HUES64 (cell line): ENCODE results near the gene ACP7.
"Not testable (repeated sequence)": the region's sequence is repeated elsewhere in the genome, so short reads cannot be mapped to it uniquely, and the experiment has no call there.

ENCODE experiments used
- H3K27ac ChIP-seq: 2 replicates; pipeline ENCODE4 v1.7.0; 2013; ENCODE audit warnings: low read depth, low read length, inconsistent platforms
- H3K27me3 ChIP-seq: 2 replicates; pipeline ENCODE4 v1.6.1; 2013; ENCODE audit warnings: mild to moderate bottlenecking, low read length; ENCODE audit not compliant: insufficient read depth
- H3K36me3 ChIP-seq: 2 replicates; pipeline ENCODE4 v1.6.1; 2013; ENCODE audit warnings: mild to moderate bottlenecking, low read length; ENCODE audit not compliant: insufficient read depth
- H3K4me1 ChIP-seq: 2 replicates; pipeline ENCODE4 v1.6.1; 2013; ENCODE audit warnings: mild to moderate bottlenecking, low read length, moderate library complexity; ENCODE audit not compliant: insufficient read depth
- H3K4me3 ChIP-seq: 2 replicates; pipeline ENCODE4 v1.5.1; 2013; ENCODE audit warnings: mild to moderate bottlenecking, low read length, moderate library complexity
- H3K9ac ChIP-seq: 2 replicates; pipeline ENCODE4 v1.6.1; 2013; ENCODE audit warnings: mild to moderate bottlenecking, low read depth, low read length
- H3K9me3 ChIP-seq: 2 replicates; pipeline ENCODE4 v1.6.1; 2013; ENCODE audit warnings: low read depth, low read length; ENCODE audit not compliant: insufficient read depth
- WGBS: fragments of 150-250, 120-280 bp; methylation state at CpG from one replicate; pipeline ENCODE4 v1.1.7; 2013; ENCODE audit warnings: missing lambda C conversion rate; 5-methylcytosine and 5-hydroxymethylcytosine counted together

ACP7 gene

GRCh38 chr19:39078436-39079200 lies 5.5 kb upstream of the ACP7 start:
- Histone ChIP-seq H3K9me3 (no peaks in the 10 kb centered on the region), H3K27ac (no peak overlapping the region), H3K4me3 (no peak overlapping the region), H3K4me1 (peaks cover 4% of the 10 kb centered on the region; the same call in 1 of the 2 replicates), H3K9ac (no peak overlapping the region), H3K36me3 (no peaks in the 10 kb centered on the region), H3K27me3 (peaks cover 18% of the 10 kb centered on the region)
- WGBS = 77% methylated on average over 7 of the region's 7 CpGs

GRCh38 chr19:39080431-39080830 lies 3.7 kb upstream of the ACP7 start:
- H3K4me3 ChIP-seq = no peak overlapping the region
- no peaks in the 10 kb centered on the region for H3K9me3 ChIP-seq
- peaks cover 4% of the 10 kb centered on the region; the same call in 1 of the 2 replicates for H3K4me1 ChIP-seq
- H3K9ac ChIP-seq = no peak overlapping the region
- H3K27me3 ChIP-seq = peaks cover 36% of the 10 kb centered on the region
- WGBS = 84% methylated on average over 3 of the region's 3 CpGs
- H3K27ac ChIP-seq = no peak overlapping the region
- no peaks in the 10 kb centered on the region for H3K36me3 ChIP-seq

GRCh38 chr19:39082167-39082566 lies 2.0 kb upstream of the ACP7 start:
- Histone ChIP-seq H3K9me3 (no peaks in the 10 kb centered on the region), H3K27me3 (peaks cover 45% of the 10 kb centered on the region), H3K9ac (no peak overlapping the region), H3K4me3 (no peak overlapping the region), H3K4me1 (peaks cover 4% of the 10 kb centered on the region; the same call in 1 of the 2 replicates), H3K27ac (no peak overlapping the region), H3K36me3 (no peaks in the 10 kb centered on the region)
- WGBS = 89% methylated on average over 6 of the region's 7 CpGs

GRCh38 chr19:39082745-39083598 lies 1.2 kb upstream of the ACP7 start:
- no peaks in the 10 kb centered on the region for H3K36me3 ChIP-seq
- 58% methylated on average over 14 of the region's 15 CpGs for WGBS
- no peak overlapping the region for H3K9ac ChIP-seq
- no peaks in the 10 kb centered on the region for H3K9me3 ChIP-seq
- peaks cover 4% of the 10 kb centered on the region; the same call in 1 of the 2 replicates for H3K4me1 ChIP-seq
- H3K27ac ChIP-seq = no peak overlapping the region
- peak overlapping the region; percentile 58; the same call in 1 of the 2 replicates for H3K4me3 ChIP-seq
- H3K27me3 ChIP-seq = peaks cover 45% of the 10 kb centered on the region

- WGBS = 36% methylated on average over 14 of the region's 14 CpGs
- H3K27ac ChIP-seq = no peak overlapping the region
- H3K9me3 ChIP-seq = no peaks in the 10 kb centered on the region
- no peak overlapping the region for H3K9ac ChIP-seq
- H3K4me1 ChIP-seq = peaks cover 4% of the 10 kb centered on the region; the same call in 1 of the 2 replicates
- no peaks in the 10 kb centered on the region for H3K36me3 ChIP-seq
- peaks cover 45% of the 10 kb centered on the region for H3K27me3 ChIP-seq
- H3K4me3 ChIP-seq = peak overlapping the region; percentile 58
These were observed 577 bp upstream of the ACP7 start for GRCh38 chr19:39083599-39083982.

GRCh38 chr19:39084732-39085080 lies 538 bp downstream of the ACP7 start:
- Histone ChIP-seq H3K27me3 (peaks cover 43% of the 10 kb centered on the region), H3K4me1 (peaks cover 4% of the 10 kb centered on the region; the same call in 1 of the 2 replicates), H3K9me3 (no peaks in the 10 kb centered on the region), H3K27ac (no peak overlapping the region), H3K36me3 (no peaks in the 10 kb centered on the region), H3K9ac (no peak overlapping the region), H3K4me3 (peak overlapping the region; percentile 58)
- WGBS = 54% methylated on average over 6 of the region's 7 CpGs

GRCh38 chr19:39085392-39085791 lies 1.2 kb downstream of the ACP7 start:
- Histone ChIP-seq H3K4me1 (peaks cover 4% of the 10 kb centered on the region; the same call in 1 of the 2 replicates), H3K36me3 (no peaks in the 10 kb centered on the region), H3K9me3 (no peaks in the 10 kb centered on the region), H3K27me3 (peaks cover 43% of the 10 kb centered on the region), H3K9ac (no peak overlapping the region), H3K4me3 (no peak overlapping the region), H3K27ac (no peak overlapping the region)
- WGBS = 80% methylated on average over 8 of the region's 8 CpGs

- Histone ChIP-seq H3K4me3 (no peak overlapping the region), H3K9me3 (no peaks in the 10 kb centered on the region), H3K27me3 (peaks cover 43% of the 10 kb centered on the region), H3K36me3 (no peaks in the 10 kb centered on the region), H3K9ac (no peak overlapping the region), H3K27ac (no peak overlapping the region), H3K4me1 (peaks cover 4% of the 10 kb centered on the region; the same call in 1 of the 2 replicates)
- WGBS = 93% methylated on average over 3 of the region's 4 CpGs
These were observed 2.2 kb downstream of the ACP7 start for GRCh38 chr19:39086386-39086785.

- Histone ChIP-seq H3K27ac (no peak overlapping the region), H3K4me1 (peaks cover 4% of the 10 kb centered on the region; the same call in 1 of the 2 replicates), H3K9ac (no peak overlapping the region), H3K27me3 (peaks cover 32% of the 10 kb centered on the region), H3K36me3 (no peaks in the 10 kb centered on the region), H3K9me3 (no peaks in the 10 kb centered on the region), H3K4me3 (no peak overlapping the region)
- WGBS = 85% methylated on average over 8 of the region's 8 CpGs
These were observed 3.9 kb downstream of the ACP7 start for GRCh38 chr19:39087907-39088686.

GRCh38 chr19:39090016-39090415 lies 5.8 kb downstream of the ACP7 start:
- H3K27me3 ChIP-seq = peaks cover 13% of the 10 kb centered on the region
- not testable (repeated sequence) for H3K4me3 ChIP-seq, H3K9me3 ChIP-seq, H3K4me1 ChIP-seq, H3K36me3 ChIP-seq, H3K9ac ChIP-seq, H3K27ac ChIP-seq
- 86% methylated on average over 7 of the region's 8 CpGs for WGBS
